LNCAP (cell line): ENCODE results near the gene B4GALT2.

Source experiments
- TF ChIP-seq, protein P1 (sequence below): fragments of 450-650 bp; IDR thresholded peaks from 2 replicates; pipeline ENCODE4 v1.5.1; 2017; ENCODE audit warnings: mild to moderate bottlenecking

B4GALT2 gene

DNA sequence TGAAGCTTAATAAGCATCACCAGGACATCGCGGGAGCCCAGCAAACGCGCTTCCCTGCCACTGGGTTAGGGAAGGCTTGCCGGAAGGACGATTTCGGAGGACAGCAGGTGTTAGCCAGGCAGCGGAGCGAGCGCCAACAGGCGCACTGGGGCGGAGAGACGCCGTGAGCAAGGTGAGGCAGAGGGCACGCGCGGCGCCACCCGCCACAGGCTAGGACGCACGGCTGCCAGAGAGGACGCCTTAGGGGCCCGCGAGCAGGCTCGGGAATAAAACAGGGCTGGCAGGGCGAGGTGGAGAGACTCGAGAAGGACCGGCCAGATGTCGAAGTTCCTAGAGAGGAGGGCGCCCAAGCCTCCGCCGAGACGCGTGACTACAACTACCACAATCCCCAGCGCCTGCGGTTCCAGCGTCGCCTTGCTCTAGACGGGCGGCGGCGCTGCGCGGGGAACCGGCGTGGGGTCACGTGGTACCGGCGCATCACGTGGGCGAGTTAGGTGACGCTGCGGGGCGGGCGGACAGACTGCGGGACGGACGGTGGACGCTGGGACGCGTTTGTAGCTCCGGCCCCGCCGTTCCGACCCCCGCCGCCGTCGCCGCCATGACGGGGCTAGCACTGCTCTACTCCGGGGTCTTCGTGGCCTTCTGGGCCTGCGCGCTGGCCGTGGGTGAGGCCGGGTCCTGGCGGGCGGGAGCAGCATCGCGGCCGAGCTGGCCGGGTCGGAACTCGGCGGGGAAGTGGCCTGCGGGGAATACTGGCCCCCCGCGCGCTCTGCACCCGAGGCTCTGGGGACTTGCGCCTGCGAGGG, 4.4 kb upstream of the B4GALT2 start, which contains the start of gene ATP6V0B:
Gene ATP6V0B (plus strand): TSS at position 518 of the 806 bp plus-strand sequence. CDS start 81 bp downstream, at position 599.
- TF ChIP-seq, protein P1, sequence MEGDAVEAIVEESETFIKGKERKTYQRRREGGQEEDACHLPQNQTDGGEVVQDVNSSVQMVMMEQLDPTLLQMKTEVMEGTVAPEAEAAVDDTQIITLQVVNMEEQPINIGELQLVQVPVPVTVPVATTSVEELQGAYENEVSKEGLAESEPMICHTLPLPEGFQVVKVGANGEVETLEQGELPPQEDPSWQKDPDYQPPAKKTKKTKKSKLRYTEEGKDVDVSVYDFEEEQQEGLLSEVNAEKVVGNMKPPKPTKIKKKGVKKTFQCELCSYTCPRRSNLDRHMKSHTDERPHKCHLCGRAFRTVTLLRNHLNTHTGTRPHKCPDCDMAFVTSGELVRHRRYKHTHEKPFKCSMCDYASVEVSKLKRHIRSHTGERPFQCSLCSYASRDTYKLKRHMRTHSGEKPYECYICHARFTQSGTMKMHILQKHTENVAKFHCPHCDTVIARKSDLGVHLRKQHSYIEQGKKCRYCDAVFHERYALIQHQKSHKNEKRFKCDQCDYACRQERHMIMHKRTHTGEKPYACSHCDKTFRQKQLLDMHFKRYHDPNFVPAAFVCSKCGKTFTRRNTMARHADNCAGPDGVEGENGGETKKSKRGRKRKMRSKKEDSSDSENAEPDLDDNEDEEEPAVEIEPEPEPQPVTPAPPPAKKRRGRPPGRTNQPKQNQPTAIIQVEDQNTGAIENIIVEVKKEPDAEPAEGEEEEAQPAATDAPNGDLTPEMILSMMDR: no peak

DNA sequence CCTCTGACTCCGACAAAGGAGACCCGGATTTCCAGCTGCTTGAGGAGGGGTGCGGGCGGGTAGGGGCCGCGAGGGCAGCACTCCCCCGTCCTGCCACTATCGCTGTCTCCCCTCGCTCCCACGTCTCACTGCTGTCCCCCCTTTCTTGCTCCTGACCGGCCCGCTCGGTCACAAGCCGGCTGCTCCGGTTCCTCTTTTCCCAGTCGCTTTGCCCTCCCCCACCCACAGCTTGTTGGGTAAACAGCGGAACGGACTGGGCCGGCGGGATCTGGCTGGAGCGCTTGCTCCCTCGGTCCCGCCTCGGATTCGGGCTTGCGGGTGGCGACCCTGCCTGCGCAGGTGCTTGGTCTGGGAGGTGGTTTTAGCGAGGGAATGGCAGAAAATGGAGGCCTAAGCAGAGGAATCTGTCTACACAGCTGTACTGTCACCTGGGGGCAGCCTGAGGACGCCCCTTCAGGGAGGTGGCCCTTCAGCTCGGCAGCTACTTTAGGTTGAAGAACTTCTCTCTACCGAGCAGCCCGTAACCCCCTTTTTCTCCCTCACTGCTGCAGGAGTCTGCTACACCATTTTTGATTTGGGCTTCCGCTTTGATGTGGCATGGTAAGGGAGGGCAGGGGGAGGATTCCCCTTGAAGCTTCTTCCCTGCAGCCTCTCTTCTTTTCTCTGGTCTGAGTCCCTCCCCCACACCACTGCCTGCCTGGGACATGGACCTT, 3.6 kb upstream of the B4GALT2 start:
- TF ChIP-seq, protein P1: no peak

DNA sequence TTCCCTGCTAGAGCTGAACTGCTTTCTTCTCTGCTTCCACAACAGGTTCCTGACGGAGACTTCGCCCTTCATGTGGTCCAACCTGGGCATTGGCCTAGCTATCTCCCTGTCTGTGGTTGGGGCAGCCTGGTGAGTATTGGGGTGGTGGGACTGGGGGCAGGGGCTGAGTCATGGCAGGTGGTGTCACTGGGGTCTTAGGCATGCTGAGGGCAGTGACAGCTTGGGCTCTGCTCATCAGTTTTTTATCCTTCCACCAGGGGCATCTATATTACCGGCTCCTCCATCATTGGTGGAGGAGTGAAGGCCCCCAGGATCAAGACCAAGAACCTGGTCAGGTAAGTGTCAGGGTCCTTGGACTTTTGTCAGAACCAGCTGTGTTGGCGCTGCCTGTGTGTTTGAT, 3.0 kb upstream of the B4GALT2 start:
- TF ChIP-seq, protein P1: no peak

DNA sequence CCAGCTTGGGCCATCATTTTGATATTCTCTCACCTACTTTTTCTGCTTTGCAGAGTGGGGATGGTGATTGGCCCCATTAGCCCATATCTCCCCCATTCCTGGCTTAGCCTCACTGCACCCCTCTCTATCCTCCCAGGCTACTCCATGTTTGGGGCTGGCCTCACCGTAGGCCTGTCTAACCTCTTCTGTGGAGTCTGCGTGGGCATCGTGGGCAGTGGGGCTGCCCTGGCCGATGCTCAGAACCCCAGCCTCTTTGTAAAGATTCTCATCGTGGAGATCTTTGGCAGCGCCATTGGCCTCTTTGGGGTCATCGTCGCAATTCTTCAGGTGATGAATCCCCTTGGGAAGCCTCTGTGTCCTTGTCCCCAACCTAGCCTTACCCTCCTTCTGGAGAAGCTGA, 2.1 kb upstream of the B4GALT2 start:
- TF ChIP-seq, protein P1: no peak

DNA sequence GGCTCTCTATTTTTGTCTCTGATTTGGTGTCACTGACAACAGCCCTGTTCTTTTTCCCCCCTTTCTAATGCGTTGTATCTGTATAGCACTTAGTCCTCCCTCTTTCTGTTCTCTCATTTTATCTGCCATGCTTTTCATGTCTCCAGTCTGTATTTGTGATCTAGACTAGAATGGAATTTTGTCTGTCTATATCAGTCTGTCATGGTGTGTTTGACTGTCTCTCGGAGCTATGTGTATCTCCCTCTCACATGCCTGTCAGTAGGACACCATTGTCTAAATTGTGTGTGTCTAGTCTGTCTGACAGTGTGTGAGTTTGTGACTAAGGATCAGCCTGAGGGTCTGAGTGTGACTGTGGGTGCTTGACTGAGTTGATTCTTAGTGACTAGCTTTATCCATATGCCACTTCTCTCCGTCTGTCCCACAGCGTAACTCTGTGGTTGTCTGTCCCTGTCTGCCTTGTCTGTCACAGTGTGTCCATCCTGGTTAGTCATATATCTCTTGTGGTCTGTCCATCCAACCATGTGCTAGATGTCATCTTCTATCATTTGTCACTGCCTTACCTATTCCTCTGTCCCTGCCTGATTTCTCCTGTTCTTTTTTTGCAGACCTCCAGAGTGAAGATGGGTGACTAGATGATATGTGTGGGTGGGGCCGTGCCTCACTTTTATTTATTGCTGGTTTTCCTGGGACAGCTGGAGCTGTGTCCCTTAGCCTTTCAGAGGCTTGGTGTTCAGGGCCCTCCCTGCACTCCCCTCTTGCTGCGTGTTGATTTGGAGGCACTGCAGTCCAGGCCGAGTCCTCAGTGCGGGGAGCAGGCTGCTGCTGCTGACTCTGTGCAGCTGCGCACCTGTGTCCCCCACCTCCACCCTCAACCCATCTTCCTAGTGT, 1.4 kb upstream of the B4GALT2 start:
- TF ChIP-seq, protein P1: no peak

DNA sequence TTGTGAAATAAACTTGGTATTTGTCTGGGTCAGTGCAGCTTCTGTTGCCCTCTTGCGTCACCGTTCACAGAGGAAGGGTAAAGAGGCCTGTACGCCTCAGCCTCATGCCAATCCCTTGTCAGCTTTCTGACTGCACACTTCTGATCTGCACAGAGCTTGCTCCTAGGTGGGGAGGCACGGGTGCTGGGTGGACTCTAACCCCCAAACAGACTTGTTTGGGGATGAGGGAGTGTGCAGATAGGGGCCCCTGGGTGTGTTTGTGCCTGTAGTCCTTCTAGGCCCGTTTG, 803 bp upstream of the B4GALT2 start:
- TF ChIP-seq, protein P1: no peak

DNA sequence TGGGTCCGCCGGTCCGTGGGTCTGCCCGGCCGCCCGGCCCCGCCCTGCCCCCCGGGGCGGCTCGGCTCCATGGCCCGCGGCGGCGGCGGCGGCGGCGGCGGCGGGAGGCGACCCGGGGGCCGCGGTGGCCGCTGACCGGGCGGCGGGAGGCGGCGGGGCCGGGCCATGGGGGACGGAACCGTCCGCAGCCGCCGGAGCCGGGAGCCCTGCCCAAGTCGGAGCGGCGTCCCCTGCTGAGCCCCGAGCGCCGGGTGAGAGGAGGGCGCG, 184 bp downstream of the B4GALT2 start:
- TF ChIP-seq, protein P1: no peak
